ENCODE data around the gene TRAF3IP1.

Gene TRAF3IP1

DNA sequence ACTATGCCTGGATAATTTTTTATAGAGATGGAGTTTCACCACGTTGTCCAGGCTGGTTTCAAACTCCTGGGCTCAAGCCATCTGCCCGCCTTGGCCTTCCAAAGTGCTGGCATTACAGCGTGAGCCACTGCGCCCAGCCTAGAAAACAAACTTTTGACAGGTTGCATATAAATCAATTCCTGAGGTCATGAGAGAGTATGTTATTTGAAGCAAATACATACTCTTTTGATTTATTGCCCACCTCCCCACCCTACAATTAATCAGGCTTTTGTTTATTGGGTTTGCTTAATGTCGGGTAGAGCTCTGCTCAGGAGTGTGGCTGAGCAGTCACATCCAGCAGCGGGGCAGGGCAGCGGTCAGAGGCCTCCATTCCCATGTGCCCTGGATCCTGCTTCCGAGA, 68.5 kb downstream of the TRAF3IP1 start:
- TF ChIP-seq Cebpa-rat (IDR thresholded peaks at IDR 0.05), result no peak
- no peaks in the 10 kb centered on the region for H4K20me1 ChIP-seq
- H3K9ac ChIP-seq, result no peak overlapping the region

DNA sequence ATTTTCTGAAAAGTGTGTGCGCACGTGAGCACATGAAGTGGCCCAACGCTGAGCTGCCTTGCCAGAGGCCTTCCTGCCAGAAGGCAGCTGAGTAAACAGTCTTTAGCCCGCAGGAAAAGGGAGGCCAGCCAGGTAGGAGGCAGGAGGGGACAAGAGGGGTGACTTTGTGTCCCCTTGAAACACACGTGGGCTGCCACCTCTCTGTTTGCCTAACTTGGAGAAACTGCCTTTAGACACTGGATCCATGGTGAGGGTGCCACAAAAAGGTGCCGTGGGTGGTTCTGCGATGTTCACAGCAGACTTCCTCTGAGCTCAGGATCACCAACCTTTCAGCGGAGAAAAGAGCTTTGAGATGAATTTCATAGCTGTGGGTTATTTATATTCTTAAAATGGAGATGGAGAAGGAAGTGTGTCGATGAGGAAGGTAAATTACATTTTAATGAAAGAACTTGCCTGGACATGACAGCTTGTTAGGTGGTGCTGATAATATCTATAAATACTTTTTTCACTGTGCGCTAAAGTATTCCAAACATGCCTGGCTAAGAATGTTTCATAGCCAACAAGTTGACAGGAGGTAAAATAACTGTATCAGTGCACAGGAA, 69.8 kb downstream of the TRAF3IP1 start:
- Histone ChIP-seq H3K27me3 (no peaks in the 10 kb centered on the region), H3K27ac (no peak overlapping the region), H3K4me3 (no peak overlapping the region), H3K4me1 (no peaks in the 10 kb centered on the region), H3K36me3 (peaks cover 8% of the 10 kb centered on the region; the same call in 1 of the 2 replicates), H3K4me2 (no peak overlapping the region), H3K9ac (no peak overlapping the region), H3K9me3 (no peaks in the 10 kb centered on the region), H4K20me1 (no peaks in the 10 kb centered on the region)
- no peak for TF ChIP-seq Cebpa-rat (IDR thresholded peaks at IDR 0.05)

More for the DNA sequence above, 68.5 kb downstream of the TRAF3IP1 start:
- Histone ChIP-seq H3K9me3 (peaks cover 8% of the 10 kb centered on the region), H3K4me3 (no peak overlapping the region), H3K27me3 (no peaks in the 10 kb centered on the region), H3K4me2 (no peak overlapping the region), H3K36me3 (peaks cover 8% of the 10 kb centered on the region; the same call in 1 of the 2 replicates), H3K4me1 (no peaks in the 10 kb centered on the region), H3K27ac (no peak overlapping the region)

DNA sequence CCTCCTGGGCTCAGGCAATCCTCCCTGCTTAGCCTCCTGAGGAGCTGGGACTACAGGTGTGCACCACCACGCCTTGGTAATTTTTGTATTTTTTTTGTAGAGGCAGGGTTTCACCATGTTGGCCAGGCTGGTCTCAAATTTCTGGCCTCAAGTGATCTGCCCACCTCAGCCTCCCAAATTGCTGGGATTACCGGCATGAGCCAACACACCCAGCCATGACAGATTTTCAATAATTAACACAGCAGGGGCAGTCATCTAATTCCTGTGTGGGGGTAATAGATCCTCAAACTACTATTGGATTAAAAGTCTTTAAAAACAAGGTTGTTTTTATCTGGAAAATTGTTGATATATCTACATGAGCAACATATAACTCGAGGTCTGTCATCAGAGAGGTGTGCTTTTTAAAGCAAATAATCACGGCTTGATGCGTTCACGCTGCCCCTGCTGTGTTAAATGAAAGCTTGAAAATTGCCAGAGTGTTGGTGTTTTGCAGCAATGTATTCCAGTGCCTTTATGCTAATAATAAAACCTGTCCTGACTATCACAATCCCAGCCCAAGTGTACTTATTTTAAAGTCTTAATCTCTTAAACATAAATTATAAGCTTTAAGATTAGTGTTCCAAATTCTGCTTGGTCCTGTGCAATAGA, 70.8 kb downstream of the TRAF3IP1 start:
- Histone ChIP-seq H3K27ac (no peak overlapping the region), H3K27me3 (no peaks in the 10 kb centered on the region), H3K4me3 (no peak overlapping the region), H3K9ac (no peak overlapping the region), H3K9me3 (no peaks in the 10 kb centered on the region), H3K36me3 (peaks cover 8% of the 10 kb centered on the region; the same call in 1 of the 2 replicates), H3K4me2 (no peak overlapping the region), H3K4me1 (no peaks in the 10 kb centered on the region), H4K20me1 (no peaks in the 10 kb centered on the region)
- TF ChIP-seq Cebpa-rat (IDR thresholded peaks at IDR 0.05), result no peak

DNA sequence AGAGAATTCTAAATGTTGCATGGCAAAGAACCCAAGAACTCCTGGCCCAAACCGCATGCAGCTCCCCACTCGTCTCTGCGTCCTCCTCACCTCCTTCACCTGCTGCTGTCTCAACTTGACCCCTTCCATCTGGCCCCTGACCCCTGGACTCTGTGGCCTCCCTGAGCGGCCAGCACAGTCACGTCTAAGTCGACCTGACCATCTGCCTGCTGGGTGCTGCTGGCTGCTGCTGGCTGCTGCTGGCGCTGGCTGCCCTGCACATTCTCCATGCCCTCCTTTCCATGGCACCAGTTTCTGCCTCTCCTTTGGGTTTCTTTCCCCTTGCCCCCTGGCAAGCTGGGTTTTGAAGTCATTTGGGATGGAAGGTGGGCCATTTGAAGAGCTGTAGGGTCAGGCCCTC, 76.3 kb downstream of the TRAF3IP1 start:
- H4K20me1 ChIP-seq, result no peaks in the 10 kb centered on the region
- H3K4me1 ChIP-seq, result no peaks in the 10 kb centered on the region
- peaks cover 3% of the 10 kb centered on the region; the same call in 1 of the 2 replicates for H3K36me3 ChIP-seq
- no peak overlapping the region for H3K27ac ChIP-seq
- H3K9me3 ChIP-seq, result no peaks in the 10 kb centered on the region
- no peak overlapping the region for H3K4me2 ChIP-seq
- no peak for TF ChIP-seq Cebpa-rat (IDR thresholded peaks at IDR 0.05)
- no peaks in the 10 kb centered on the region for H3K27me3 ChIP-seq
- H3K4me3 ChIP-seq, result no peak overlapping the region
- H3K9ac ChIP-seq, result no peak overlapping the region

GRCh38 chr2:238397356-238397755, 77.0 kb downstream of the TRAF3IP1 start:
- H3K4me3 ChIP-seq, result no peak overlapping the region
- H3K9me3 ChIP-seq, result no peaks in the 10 kb centered on the region
- no peaks in the 10 kb centered on the region for H3K27me3 ChIP-seq
- H3K27ac ChIP-seq, result no peak overlapping the region
- TF ChIP-seq Cebpa-rat (IDR thresholded peaks at IDR 0.05), result no peak
- no peaks in the 10 kb centered on the region for H3K4me1 ChIP-seq
- H3K4me2 ChIP-seq, result no peak overlapping the region
- no peak overlapping the region for H3K9ac ChIP-seq
- H4K20me1 ChIP-seq, result no peaks in the 10 kb centered on the region
- H3K36me3 ChIP-seq, result peaks cover 7% of the 10 kb centered on the region; the same call in 1 of the 2 replicates

DNA sequence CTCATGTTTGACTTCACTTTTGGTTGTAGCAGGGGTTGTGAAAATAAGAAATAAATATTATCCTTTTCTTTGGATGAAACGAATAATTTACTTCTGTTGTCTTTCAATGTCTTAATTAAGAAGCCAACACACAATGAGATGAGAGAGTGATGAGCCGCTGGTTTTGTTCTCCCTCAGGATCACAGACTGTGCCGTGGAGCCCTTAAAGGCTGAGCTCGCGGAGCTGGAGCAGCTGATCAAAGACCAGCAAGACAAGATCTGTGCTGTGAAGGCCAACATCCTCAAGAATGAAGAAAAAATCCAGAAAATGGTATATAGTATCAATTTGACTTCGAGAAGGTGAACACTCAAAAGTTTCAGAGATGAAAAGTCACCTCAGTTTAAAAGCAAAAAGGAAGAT, 78.3 kb downstream of the TRAF3IP1 start:
- Histone ChIP-seq H3K4me2 (no peak overlapping the region), H3K36me3 (peaks cover 14% of the 10 kb centered on the region), H3K9ac (no peak overlapping the region), H3K27me3 (no peaks in the 10 kb centered on the region), H3K9me3 (no peaks in the 10 kb centered on the region), H4K20me1 (no peaks in the 10 kb centered on the region), H3K4me3 (no peak overlapping the region), H3K4me1 (no peaks in the 10 kb centered on the region), H3K27ac (no peak overlapping the region)
- TF ChIP-seq Cebpa-rat (IDR thresholded peaks at IDR 0.05), result no peak

GRCh38 chr2:238399094-238399493, 78.8 kb downstream of the TRAF3IP1 start:
- Histone ChIP-seq H3K36me3 (peaks cover 16% of the 10 kb centered on the region), H3K27me3 (no peaks in the 10 kb centered on the region), H3K27ac (no peak overlapping the region), H3K9ac (no peak overlapping the region), H3K4me3 (no peak overlapping the region), H3K9me3 (no peaks in the 10 kb centered on the region), H4K20me1 (no peaks in the 10 kb centered on the region), H3K4me2 (no peak overlapping the region), H3K4me1 (no peaks in the 10 kb centered on the region)
- TF ChIP-seq Cebpa-rat (IDR thresholded peaks at IDR 0.05), result no peak

GRCh38 chr2:238401551-238401950, 81.2 kb downstream of the TRAF3IP1 start:
- H3K9ac ChIP-seq, result no peak overlapping the region
- no peak overlapping the region for H3K4me3 ChIP-seq
- no peak for TF ChIP-seq Cebpa-rat (IDR thresholded peaks at IDR 0.05)
- no peaks in the 10 kb centered on the region for H3K27me3 ChIP-seq
- H3K4me1 ChIP-seq, result peaks cover 7% of the 10 kb centered on the region
- H3K9me3 ChIP-seq, result no peaks in the 10 kb centered on the region
- H3K27ac ChIP-seq, result no peak overlapping the region
- H4K20me1 ChIP-seq, result no peaks in the 10 kb centered on the region
- no peak overlapping the region for H3K4me2 ChIP-seq
- H3K36me3 ChIP-seq, result peaks cover 16% of the 10 kb centered on the region

GRCh38 chr2:238403632-238404405, 83.5 kb downstream of the TRAF3IP1 start:
- no peak overlapping the region for H3K4me2 ChIP-seq
- peaks cover 10% of the 10 kb centered on the region for H3K4me1 ChIP-seq
- no peaks in the 10 kb centered on the region for H4K20me1 ChIP-seq
- H3K4me3 ChIP-seq, result no peak overlapping the region
- peaks cover 16% of the 10 kb centered on the region for H3K36me3 ChIP-seq
- no peak for TF ChIP-seq Cebpa-rat (IDR thresholded peaks at IDR 0.05)
- H3K27me3 ChIP-seq, result no peaks in the 10 kb centered on the region
- no peaks in the 10 kb centered on the region for H3K9me3 ChIP-seq
- H3K27ac ChIP-seq, result no peak overlapping the region
- H3K9ac ChIP-seq, result no peak overlapping the region

Data from BLaER1 (cell line).